NCI-H2196 (cell line): ENCODE measurements around the gene SUGCT.

ENCODE experiments used
- DNase-seq: peaks from one replicate; lab custom pipeline; 2025; ENCODE audit not compliant: unreplicated experiment; lab: John Stamatoyannopoulos, UW

SUGCT gene

GRCh38 chr7:40802497-40802896, 667.7 kb downstream of the SUGCT start:
- DNase-seq: no peak

DNA sequence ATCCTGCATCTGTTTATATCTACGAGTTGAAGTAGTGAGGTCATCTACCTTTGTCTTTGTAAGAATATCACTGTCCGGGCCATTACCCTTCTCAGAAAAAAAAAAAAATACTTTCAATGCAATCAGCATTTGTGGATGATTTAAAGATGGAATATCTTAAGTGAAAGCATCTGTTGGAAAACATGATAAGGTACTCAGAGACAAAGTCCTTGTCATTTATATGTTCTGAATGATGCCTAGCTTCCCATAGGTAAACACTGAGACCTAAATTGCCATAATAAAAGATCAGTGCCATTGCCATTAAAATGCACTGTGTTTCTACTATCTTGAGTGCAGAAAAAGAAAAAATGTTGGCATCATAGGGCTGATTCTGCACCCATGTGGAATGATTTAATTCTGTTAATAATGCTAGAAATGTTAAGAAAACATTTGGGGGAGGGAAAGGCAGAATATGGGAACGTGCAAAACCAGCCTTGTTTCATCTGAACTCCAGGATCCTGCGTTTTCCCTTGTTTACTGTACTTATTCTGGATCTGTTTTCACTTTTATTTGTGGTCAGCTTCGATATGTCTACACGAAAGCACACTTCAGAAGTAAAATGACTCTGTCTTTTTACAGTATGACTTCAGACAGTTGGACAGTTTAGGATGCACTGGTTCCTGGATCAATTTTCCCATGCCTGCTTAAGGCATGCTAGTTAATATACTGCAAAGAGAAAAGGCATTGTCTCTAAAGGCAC, 669.8 kb downstream of the SUGCT start:
- no peak for DNase-seq

GRCh38 chr7:40805361-40805760, 670.6 kb downstream of the SUGCT start:
- DNase-seq: no peak

GRCh38 chr7:40808378-40808942, 673.7 kb downstream of the SUGCT start:
- no peak for DNase-seq

DNA sequence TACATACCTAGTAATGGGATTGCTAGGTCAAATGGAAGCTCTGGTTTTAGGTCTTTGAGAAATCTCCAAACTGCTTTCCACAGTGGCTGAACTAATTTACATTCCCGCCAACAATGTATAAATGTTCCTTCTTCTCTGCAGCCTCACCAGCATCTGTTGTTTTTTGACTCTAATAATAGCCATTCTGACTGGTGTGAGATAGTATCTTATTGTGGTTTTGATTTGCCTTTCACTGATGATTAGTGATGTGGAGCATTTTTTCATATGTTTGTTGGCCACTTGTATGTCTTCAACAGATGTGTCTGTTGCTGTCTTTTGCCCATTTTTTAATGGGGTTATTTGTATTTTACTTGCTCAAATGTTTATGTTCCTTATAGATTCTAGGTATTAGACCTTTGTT, 675.5 kb downstream of the SUGCT start:
- DNase-seq: no peak

- DNase-seq: no peak
These were observed 676.9 kb downstream of the SUGCT start for GRCh38 chr7:40811666-40812065.

- DNase-seq: no peak
These were observed 680.2 kb downstream of the SUGCT start for GRCh38 chr7:40815022-40815421.

DNA sequence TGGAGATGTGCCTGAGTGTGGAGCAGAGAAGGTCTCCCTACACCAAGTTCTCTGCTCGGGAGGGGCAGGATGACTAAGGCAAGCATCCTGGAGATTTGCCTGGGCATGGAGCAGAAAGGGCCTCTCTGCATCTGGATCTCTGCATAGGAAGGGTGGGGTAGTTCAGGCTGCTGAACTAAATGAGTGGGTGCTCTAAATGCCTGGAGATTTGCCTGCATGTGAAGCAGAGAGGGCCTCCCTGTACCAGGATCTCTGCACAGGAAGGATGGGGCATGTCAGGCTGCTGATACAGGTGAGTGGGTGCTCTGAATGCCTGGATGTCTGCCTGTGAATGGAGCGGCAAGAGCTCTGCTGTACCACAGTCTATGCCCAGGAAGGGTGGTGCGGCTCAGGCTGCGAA, 680.7 kb downstream of the SUGCT start:
- no peak for DNase-seq

DNA sequence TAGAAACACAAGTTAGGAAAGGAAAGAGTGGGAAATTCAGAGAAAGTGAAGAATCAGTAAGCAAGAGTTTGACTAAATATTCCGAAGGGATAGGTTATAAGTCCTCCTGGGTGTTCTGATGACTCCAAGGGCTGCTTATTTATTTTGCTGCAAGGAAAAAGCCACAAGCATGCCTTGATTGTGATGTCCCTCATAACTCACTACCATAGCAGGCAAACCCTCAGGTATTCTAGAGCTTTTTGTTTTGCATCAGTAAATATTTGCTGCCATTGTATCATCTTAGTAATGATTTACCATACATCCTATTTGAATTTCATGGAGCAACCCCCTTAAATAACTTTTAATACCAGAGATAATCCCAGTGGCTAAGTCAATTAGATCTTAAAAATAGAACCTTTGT, 688.1 kb downstream of the SUGCT start:
- DNase-seq: no peak

DNA sequence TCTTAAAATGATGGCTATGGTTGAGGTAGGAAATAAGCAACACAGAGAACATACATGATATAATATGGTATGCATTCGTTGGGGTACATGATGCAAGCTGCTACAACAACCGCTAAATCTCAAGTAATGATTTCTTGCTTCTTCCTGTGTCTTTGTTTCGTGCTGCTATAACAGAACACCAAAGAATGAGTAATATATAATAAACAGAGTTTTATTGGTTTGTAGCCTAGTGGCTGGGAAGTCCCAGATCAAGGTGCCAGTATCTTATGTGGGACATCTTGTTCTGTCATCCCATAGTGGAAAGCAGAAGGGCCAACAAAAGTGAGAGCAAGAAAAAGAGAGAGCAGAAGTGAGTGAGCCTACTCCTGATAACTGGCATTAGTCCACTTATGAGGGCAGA, 689.7 kb downstream of the SUGCT start:
- no peak for DNase-seq

DNA sequence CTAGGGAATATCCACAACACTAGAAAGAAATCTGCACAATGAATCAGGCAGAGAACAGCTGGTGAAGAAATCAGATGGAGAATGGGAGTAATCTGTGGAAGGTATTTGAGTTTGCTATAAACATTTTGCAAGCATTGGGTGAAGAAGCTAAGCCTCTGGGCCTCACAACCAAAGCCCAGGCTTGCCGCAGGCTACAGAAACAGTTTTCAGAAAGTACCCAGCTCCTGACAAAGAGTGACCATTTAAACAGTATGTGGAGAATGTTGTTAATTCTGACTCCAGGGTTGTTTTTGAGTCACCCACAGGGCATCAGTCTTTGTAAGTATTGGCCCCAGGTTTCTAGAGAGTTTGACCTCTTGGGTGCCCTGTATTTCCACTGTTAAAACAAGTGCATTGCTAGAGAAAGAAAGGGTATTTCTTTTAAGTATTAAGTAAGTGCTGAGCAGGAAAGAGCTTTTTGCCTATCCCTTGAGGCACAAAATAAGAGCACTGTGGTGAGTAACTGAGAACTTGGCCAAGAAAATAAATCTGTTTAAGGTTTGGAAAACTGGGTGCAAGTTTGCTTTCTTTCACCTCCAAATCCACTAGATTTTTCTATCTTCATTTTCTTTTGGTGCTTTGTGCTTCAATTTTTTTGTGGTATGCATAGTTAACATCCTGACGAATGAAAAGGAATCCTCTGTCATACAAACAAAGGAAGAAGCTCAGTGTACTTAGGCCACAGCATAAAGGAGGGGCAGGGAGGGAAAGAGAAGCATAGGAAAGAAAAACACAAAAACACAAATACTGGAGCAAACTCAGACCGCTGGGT, 691.8 kb downstream of the SUGCT start:
- DNase-seq: no peak

- no peak for DNase-seq
These were observed 692.6 kb downstream of the SUGCT start for GRCh38 chr7:40827222-40828085.

- DNase-seq: no peak
These were observed 694.1 kb downstream of the SUGCT start for GRCh38 chr7:40828686-40829600.

GRCh38 chr7:40833191-40833887, 698.5 kb downstream of the SUGCT start:
- no peak for DNase-seq

DNA sequence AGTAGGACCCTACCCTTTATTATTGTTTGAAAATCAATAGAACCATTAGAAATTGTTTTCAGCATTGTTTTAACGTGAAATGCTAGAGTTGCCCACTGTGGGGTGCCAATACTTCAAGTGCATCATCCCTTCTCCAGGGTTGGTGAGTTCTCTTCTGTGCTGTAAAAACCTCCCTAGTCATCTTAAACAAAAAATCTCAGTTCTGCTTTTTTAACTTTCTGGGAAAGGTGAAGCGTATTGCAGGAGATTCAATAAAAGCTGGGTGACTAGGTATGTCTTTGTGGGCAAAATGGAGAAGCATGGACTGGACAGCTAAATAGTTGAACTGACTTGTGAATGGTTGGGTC, 699.1 kb downstream of the SUGCT start:
- DNase-seq: no peak

GRCh38 chr7:40836218-40836617, 701.4 kb downstream of the SUGCT start:
- no peak for DNase-seq

GRCh38 chr7:40839881-40840280, 705.1 kb downstream of the SUGCT start:
- DNase-seq: no peak

DNA sequence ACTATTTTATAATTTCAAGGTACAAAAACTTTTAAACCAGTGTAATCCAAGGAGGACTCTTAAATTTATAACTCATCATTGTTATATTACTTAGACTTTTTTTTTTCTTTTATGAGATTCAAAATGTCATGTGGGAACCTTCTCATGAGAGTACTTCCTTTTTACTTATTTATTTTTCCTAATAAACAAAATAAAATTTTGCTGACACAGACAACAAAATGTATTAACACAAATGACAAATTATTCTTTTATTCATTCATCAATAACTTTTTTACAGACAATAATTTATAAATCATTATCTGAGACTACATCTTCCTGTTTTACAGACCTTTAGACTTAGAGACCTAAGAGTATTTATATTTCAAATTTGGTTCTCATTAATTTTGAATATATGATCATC, 706.2 kb downstream of the SUGCT start:
- DNase-seq: no peak

DNA sequence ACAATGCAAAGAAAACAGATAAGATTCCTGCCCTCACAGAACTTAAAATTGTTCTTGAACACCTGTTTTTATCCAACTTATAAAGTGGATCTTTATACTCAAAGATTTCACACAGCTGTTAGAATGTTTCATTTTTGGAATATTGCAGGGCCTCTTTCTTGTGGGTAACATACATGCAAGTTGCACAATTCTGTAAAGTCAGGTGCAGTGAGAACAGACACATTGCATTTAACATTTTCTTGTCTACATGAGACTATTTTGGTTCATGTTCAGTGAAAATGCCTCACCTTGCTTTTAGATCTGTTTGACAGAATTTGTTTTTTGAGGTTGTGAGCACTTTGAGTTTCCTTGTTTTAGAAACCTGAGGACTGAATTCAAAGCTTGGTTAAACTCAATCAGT, 707.8 kb downstream of the SUGCT start:
- no peak for DNase-seq
